GM12878 (cell line): ENCODE results near the gene AP3S2. TPM values are rescaled to one million over a fixed set of nuclear protein-coding genes. Genes with fewer than 3 reads are reported as not detected.

Source experiments
- ATAC-seq: fragments of 200-7000 bp; cut with Tn5 transposase; 3 replicates; pipeline ENCODE4 v1.9.1; 2020; ENCODE audit warnings: mild to moderate bottlenecking, moderate library complexity
- BruUV-seq: library from RNA; stranded (reverse); fragments of 400-500 nt; replicated peaks from 2 replicates; lab custom pipeline; 2021; lab: Mats Ljungman, UMichigan
- CTCF ChIA-PET: fragments of 300-600 bp; sonication (Branson Sonifier 250); formaldehyde crosslinking; extraction: SDS; loops from one replicate; lab custom pipeline; 2021; ENCODE audit warnings: inconsistent platforms; lab: Yijun Ruan, JAX
- POLR2A ChIA-PET: fragments of 350-600 bp; formaldehyde crosslinking; extraction: SDS; loops from one replicate; lab custom pipeline; 2021; ENCODE audit warnings: inconsistent platforms; lab: Charles Lee
- RAD21 ChIA-PET: fragments of 300-600 bp; sonication (Branson Sonifier 250); formaldehyde crosslinking; loops from one replicate; lab custom pipeline; 2023; ENCODE audit warnings: antibody characterized with exemption; ENCODE audit not compliant: unreplicated experiment; lab: Charles Lee
- SMC1A ChIA-PET: fragments of 300-600 bp; sonication (Branson Sonifier 250); formaldehyde crosslinking; loops from one replicate; lab custom pipeline; 2023; ENCODE audit not compliant: unreplicated experiment, uncharacterized antibody; lab: Charles Lee
- DNase-seq: peaks from one replicate; pipeline ENCODE4 v3.0.0-alpha.2; 2011; ENCODE audit warnings: low read depth, low spot score
- FAIRE-seq: peaks from 3 replicates; lab custom pipeline; 2011; peaks lifted over from hg19 to GRCh38; lab: Jason Lieb, UNC
- H2AFZ ChIP-seq: 2 replicates; pipeline ENCODE4 v1.6.0; 2011; ENCODE audit warnings: low read depth, low read length, control low read depth; ENCODE audit not compliant: control insufficient read depth
- H3K27ac ChIP-seq: 2 replicates; pipeline ENCODE4 v1.5.1; 2011; ENCODE audit warnings: control low read depth; ENCODE audit not compliant: control insufficient read depth, insufficient read depth
- H3K27me3 ChIP-seq, 2 experiments: replicated peaks in 1 of 2; 2 replicates each; pipeline versions ENCODE4 v1.6.0 to v1.6.1; 2011; ENCODE audit warnings: low read length in 1 of 2; ENCODE audit not compliant: control insufficient read depth in 2 of 2, insufficient read depth in 2 of 2
- H3K36me3 ChIP-seq, 2 experiments: 2 replicates each; pipeline ENCODE4 v1.5.1; 2011; ENCODE audit warnings: low read length in 1 of 2; ENCODE audit not compliant: control insufficient read depth in 2 of 2, insufficient read depth in 2 of 2
- H3K4me1 ChIP-seq: 2 replicates; pipeline ENCODE4 v1.6.1; 2011; ENCODE audit warnings: mild to moderate bottlenecking, low read length, moderate library complexity, mixed read lengths; ENCODE audit not compliant: control insufficient read depth, insufficient read depth
- H3K4me2 ChIP-seq: 2 replicates; pipeline ENCODE4 v1.6.0; 2011; ENCODE audit warnings: control low read depth; ENCODE audit not compliant: control insufficient read depth, insufficient read depth
- H3K4me3 ChIP-seq: fragments of 200-600 bp; sonication (generic); 2 replicates; pipeline ENCODE4 v1.5.1; 2016
- H3K79me2 ChIP-seq: 2 replicates; pipeline ENCODE4 v1.6.0; 2011; ENCODE audit warnings: low read length; ENCODE audit not compliant: control insufficient read depth, insufficient read depth
- H3K9ac ChIP-seq: 2 replicates; pipeline ENCODE4 v1.8.0; 2011; ENCODE audit warnings: low read length, control low read depth, mixed read lengths; ENCODE audit not compliant: control insufficient read depth, insufficient read depth
- H3K9me3 ChIP-seq: replicated peaks from 3 replicates; pipeline ENCODE4 v1.5.1; 2011; ENCODE audit warnings: mild to moderate bottlenecking, low read length; ENCODE audit not compliant: control insufficient read depth, insufficient read depth
- H4K20me1 ChIP-seq: 2 replicates; pipeline ENCODE4 v1.6.0; 2011; ENCODE audit not compliant: control insufficient read depth, insufficient read depth
- ATF3 ChIP-seq: IDR thresholded peaks from 2 replicates; pipeline ENCODE4 v1.6.1; 2011; ENCODE audit warnings: low read depth, mild to moderate bottlenecking, low read length, moderate library complexity, borderline replicate concordance; ENCODE audit errors: extremely low read depth
- ATF7 ChIP-seq: fragments of 450-650 bp; IDR thresholded peaks from 2 replicates; pipeline ENCODE4 v1.6.1; 2016; ENCODE audit warnings: low read depth, mild to moderate bottlenecking
- CTCF ChIP-seq, 3 experiments: IDR thresholded peaks in 2 of 3; conservative IDR thresholded peaks in 1 of 3; 2 replicates each; pipeline ENCODE4 v1.5.1; 2011; ENCODE audit warnings: low read depth in 3 of 3, low read length in 3 of 3, mild to moderate bottlenecking in 3 of 3, control low read depth in 2 of 3, moderate library complexity in 2 of 3, inconsistent platforms in 1 of 3, mixed read lengths in 1 of 3; ENCODE audit not compliant: control insufficient read depth in 2 of 3, insufficient read depth in 1 of 3; ENCODE audit errors: extremely low read depth in 1 of 3
- DPF2 ChIP-seq: fragments of 450-650 bp; IDR thresholded peaks from 2 replicates; pipeline ENCODE4 v1.6.1; 2017; ENCODE audit warnings: mild to moderate bottlenecking
- FOS ChIP-seq: IDR thresholded peaks from 3 replicates; pipeline ENCODE4 v1.6.1; 2011; ENCODE audit warnings: borderline replicate concordance; ENCODE audit not compliant: insufficient read length; ENCODE audit errors: extremely low read depth
- MTA2 ChIP-seq: fragments of 450-650 bp; IDR thresholded peaks from 2 replicates; pipeline ENCODE4 v1.6.1; 2016; ENCODE audit warnings: low read depth, mild to moderate bottlenecking, moderate library complexity
- NFYB ChIP-seq: IDR thresholded peaks from 2 replicates; pipeline ENCODE4 v1.6.1; 2011; ENCODE audit warnings: low read depth, mild to moderate bottlenecking, low read length, improper control_type of control experiment, moderate library complexity; ENCODE audit not compliant: insufficient read depth
- NR2F1 ChIP-seq: fragments of 450-650 bp; conservative IDR thresholded peaks from 2 replicates; pipeline ENCODE4 v1.6.1; 2017; ENCODE audit warnings: mild to moderate bottlenecking
- PML ChIP-seq: IDR thresholded peaks from 2 replicates; pipeline ENCODE4 v1.6.1; 2012; ENCODE audit warnings: low read length, inconsistent platforms
- POLR2AphosphoS2 ChIP-seq: IDR thresholded peaks from 2 replicates; pipeline ENCODE4 v1.6.1; 2011; ENCODE audit warnings: low read depth, mild to moderate bottlenecking, low read length, improper control_type of control experiment, moderate library complexity
- RUNX3 ChIP-seq: IDR thresholded peaks from 2 replicates; pipeline ENCODE4 v1.6.1; 2012; ENCODE audit warnings: low read length, inconsistent platforms
- SREBF1 ChIP-seq: IDR thresholded peaks from 2 replicates; pipeline ENCODE4 v1.6.1; 2012; ENCODE audit warnings: mild to moderate bottlenecking, low read length
- STAT1 ChIP-seq: fragments of 450-650 bp; conservative IDR thresholded peaks from 2 replicates; pipeline ENCODE4 v1.6.1; 2014; ENCODE audit warnings: antibody characterized with exemption, mild to moderate bottlenecking
- SUPT20H ChIP-seq: IDR thresholded peaks from 2 replicates; pipeline ENCODE4 v1.6.1; 2011; ENCODE audit warnings: low read depth, mild to moderate bottlenecking, low read length, moderate library complexity, borderline replicate concordance; ENCODE audit not compliant: control insufficient read depth
- WGBS: methylation state at CpG from one replicate; pipeline ENCODE4 v1.1.6; 2016; ENCODE audit warnings: low lambda C conversion rate; ENCODE audit not compliant: insufficient replicate concordance, insufficient coverage; ENCODE audit errors: missing lambda C conversion rate; 5-methylcytosine and 5-hydroxymethylcytosine counted together
- in situ Hi-C: fragments of 300-500 bp; cut with MboI; formaldehyde crosslinking; loops from 9 replicates; pipeline ENCODE4 v1.14.3; 2018; ENCODE audit warnings: mixed read lengths
- intact Hi-C: fragments of 100-400 bp; cut with micrococcal nuclease; formaldehyde crosslinking; loops from one replicate; pipeline ENCODE4 v1.14.2; 2022; ENCODE audit not compliant: unreplicated experiment
- polyA plus RNA-seq, 11 experiments: library from polyadenylated mRNA; depleted of rRNA in 4 of 11; unstranded in 6 of 11; stranded (reverse) in 5 of 11; fragments of >200 nt; fragmentation: Nextera tagmentation in 4 of 11; fragmentation: Illumina TruSeq in 1 of 11; extraction: Ambion mirVana in 4 of 11; extraction: Trizol in 1 of 11; gene quantifications; 1 replicate in 1 of 11; 2 replicates in 10 of 11; pipeline versions ENCODE4 v1.2.1 to v1.2.3, GENCODE V29; 2011 to 2016; ENCODE audit warnings: inconsistent platforms in 2 of 11, missing spikeins in 2 of 11, low read depth in 1 of 11
- total RNA-seq, 4 experiments: library from RNA; depleted of rRNA in 3 of 4; stranded (reverse); fragments of >200 nt in 3 of 4; fragmentation: Illumina TruSeq in 1 of 4; extraction: Trizol in 1 of 4; gene quantifications; 2 replicates each; pipeline versions ENCODE4 v1.2.1 to v1.2.3, GENCODE V29; 2013 to 2021
- TF ChIP-seq, protein P1 (sequence below): fragments of 450-650 bp; conservative IDR thresholded peaks from 2 replicates; pipeline ENCODE4 v1.6.1; 2017; ENCODE audit warnings: mild to moderate bottlenecking, moderate library complexity
- TF ChIP-seq, protein P2 (sequence below): IDR thresholded peaks from 2 replicates; pipeline ENCODE4 v1.6.1; 2012; ENCODE audit warnings: low read depth, low read length, improper control_type of control experiment

The AP3S2 gene
- total and polyA plus RNA-seq, 10 of the 15 experiments (the other 5 are each of a cell fraction or from before 2014, with no cell fraction given): 10.0 to 43.6 (median 26.0) TPM

- TF ChIP-seq, protein P1, sequence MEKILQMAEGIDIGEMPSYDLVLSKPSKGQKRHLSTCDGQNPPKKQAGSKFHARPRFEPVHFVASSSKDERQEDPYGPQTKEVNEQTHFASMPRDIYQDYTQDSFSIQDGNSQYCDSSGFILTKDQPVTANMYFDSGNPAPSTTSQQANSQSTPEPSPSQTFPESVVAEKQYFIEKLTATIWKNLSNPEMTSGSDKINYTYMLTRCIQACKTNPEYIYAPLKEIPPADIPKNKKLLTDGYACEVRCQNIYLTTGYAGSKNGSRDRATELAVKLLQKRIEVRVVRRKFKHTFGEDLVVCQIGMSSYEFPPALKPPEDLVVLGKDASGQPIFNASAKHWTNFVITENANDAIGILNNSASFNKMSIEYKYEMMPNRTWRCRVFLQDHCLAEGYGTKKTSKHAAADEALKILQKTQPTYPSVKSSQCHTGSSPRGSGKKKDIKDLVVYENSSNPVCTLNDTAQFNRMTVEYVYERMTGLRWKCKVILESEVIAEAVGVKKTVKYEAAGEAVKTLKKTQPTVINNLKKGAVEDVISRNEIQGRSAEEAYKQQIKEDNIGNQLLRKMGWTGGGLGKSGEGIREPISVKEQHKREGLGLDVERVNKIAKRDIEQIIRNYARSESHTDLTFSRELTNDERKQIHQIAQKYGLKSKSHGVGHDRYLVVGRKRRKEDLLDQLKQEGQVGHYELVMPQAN: no peak
- TF ChIP-seq NR2F1 (no peak), PML (no peak), MTA2 (no peak)
These were observed 93.8 kb downstream of the AP3S2 start (continued) for GRCh38 chr15:89799918-89800498.

DNA sequence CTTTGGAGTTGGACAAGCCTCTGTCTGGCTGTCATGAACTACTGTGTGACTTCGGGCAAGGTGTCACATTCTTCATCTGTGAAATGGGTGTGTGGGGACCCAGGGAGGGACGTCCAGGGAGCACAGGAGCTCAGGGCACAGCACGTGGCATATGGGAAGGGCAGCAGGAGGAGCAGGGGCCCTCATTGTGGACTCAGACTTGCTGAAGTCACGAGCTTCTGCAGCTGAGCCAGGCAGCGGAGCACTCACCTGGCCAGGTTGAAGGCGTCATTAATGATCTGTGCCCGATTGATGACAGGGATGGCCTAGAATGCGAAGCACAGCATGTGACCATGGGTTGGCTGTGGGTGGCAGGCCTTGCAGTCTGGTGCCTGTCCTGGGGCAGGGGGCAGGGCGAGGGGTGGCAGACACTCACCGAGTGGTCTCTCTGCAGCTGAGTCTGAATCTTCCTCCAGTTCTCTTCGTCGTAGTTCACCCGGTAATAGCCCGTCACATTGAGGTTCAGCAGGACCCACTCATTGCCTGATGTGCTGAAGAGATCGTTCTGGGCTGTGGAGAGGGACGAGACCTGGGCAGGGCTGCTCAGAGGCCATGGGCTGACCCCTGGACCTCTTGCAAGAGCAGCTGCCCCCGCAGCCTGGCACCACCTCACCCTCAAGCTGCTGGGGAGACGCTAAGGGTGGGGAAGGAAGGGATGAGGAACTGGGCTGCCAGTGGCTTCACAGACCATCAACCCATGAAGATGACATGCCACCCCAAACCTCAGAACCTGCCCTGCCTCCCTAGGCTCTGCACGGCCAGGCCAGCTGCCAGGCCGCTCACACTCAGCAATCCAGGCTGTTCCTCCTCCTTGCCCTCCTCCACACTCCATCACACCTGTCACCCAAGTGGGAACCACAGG lies 94.5 kb downstream of the AP3S2 start:
- DNase-seq (no peak), ATAC-seq (no peak), FAIRE-seq (no peak)
- ChIA-PET CTCF (interaction anchor here (1.6 kb wide), 1 partner anchor 76 kb away, joined by 5 read pairs; no protein-coding TSS in a partner anchor), RAD21 (no interaction called here), POLR2A (no interaction called here), SMC1A (no interaction called here)
- H3K4me2 ChIP-seq: no peak overlapping the region
- H3K27ac ChIP-seq: no peak overlapping the region
- H3K4me1 ChIP-seq: no peaks in the 10 kb centered on the region
- no TSS peak for BruUV-seq
- H3K27me3 ChIP-seq: no peaks in the 10 kb centered on the region
- intact Hi-C loops: no loop called here
- H3K9ac ChIP-seq: no peak overlapping the region
- no peaks in the 10 kb centered on the region for H3K79me2 ChIP-seq
- in situ Hi-C loops: no loop called here
- no peaks in the 10 kb centered on the region for H3K36me3 ChIP-seq
- no peak overlapping the region for H2AFZ ChIP-seq
- H3K9me3 ChIP-seq: no peaks in the 10 kb centered on the region
- no peaks in the 10 kb centered on the region for H4K20me1 ChIP-seq
- H3K4me3 ChIP-seq: no peak overlapping the region
- WGBS: 42% methylated on average over 20 of the region's 20 CpGs
- no peak for TF ChIP-seq STAT1
- TF ChIP-seq DPF2: no peak
- TF ChIP-seq SUPT20H: no peak
- TF ChIP-seq RUNX3: no peak
- no peak for TF ChIP-seq MTA2
- no peak for TF ChIP-seq CTCF (IDR thresholded peaks at IDR 0.05 in 2 of 3, conservative IDR thresholded peaks at IDR 0.05 in 1 of 3; ENCODE audit: control insufficient read depth in 2 of 3, extremely low read depth in 1 of 3, insufficient read depth in 1 of 3, low read depth in 3 of 3, low read length in 3 of 3)
- TF ChIP-seq POLR2AphosphoS2: no peak
- no peak for TF ChIP-seq FOS
- TF ChIP-seq ATF3: no peak
- TF ChIP-seq SREBF1: no peak
- TF ChIP-seq, protein P2, sequence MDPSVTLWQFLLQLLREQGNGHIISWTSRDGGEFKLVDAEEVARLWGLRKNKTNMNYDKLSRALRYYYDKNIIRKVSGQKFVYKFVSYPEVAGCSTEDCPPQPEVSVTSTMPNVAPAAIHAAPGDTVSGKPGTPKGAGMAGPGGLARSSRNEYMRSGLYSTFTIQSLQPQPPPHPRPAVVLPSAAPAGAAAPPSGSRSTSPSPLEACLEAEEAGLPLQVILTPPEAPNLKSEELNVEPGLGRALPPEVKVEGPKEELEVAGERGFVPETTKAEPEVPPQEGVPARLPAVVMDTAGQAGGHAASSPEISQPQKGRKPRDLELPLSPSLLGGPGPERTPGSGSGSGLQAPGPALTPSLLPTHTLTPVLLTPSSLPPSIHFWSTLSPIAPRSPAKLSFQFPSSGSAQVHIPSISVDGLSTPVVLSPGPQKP: no peak
- no peak for TF ChIP-seq ATF7
- no peak for TF ChIP-seq NFYB
